OCI-M2 (cell line): ENCODE data around the gene RBM10.

Experiments
- DNase-seq: peaks from one replicate; lab custom pipeline; 2025; ENCODE audit not compliant: unreplicated experiment; lab: John Stamatoyannopoulos, UW

The RBM10 gene

GRCh38 chrX:47233333-47234113, 88.5 kb downstream of the RBM10 start:
- DNase-seq, result peak; percentile 87

DNA sequence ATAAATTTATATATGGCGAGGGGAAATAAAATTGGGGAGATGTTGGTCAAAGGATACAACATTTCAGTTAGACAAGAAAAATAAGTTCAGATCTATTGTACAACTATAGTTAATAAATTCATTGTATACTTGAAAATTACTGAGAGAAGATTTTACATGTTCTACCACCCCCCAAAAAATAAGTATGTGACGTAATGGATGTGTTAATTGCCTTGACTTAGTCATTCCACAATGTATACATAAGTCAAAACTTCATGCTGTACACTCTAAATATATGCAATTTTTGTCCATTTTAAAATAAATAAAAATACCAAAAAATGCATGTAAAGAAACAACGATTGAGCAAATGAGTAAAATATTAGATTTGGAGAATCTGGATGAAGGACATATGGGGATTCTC, 89.6 kb downstream of the RBM10 start:
- no peak for DNase-seq

DNA sequence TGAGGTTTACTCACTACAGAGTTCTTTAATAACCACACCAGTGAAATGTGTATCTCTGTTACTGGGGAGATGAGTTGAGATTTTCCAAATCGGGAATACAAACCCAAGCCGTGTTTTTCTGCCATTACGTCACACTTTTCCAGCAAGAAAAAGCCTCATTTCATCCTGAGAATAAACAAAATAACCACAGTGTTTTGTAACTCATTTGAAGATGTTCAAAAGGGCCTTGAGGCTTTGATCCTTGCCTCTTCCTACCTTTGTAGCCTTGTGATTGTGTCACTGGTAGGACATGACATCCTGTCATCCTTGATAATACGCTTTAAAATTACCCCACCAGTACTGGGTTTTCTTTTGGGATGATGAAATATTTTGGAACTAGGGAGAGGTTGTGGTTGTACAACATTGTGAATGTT, 90.7 kb downstream of the RBM10 start:
- DNase-seq, result no peak
